ENCODE measurements around the gene CTSW. TPM values are rescaled to one million over a fixed set of nuclear protein-coding genes. Genes with fewer than 3 reads are reported as not detected.

The CTSW gene
- polyA plus RNA-seq, 1 donor (not counting 4 experiments of a cell fraction or from before 2014, with no cell fraction given), result not detected

- dilution Hi-C loops (cut with MboI; ENCODE audit: extremely low pct_ligation_motif_present, low sequenced_read_pairs), result no loop called here
- H2AFZ ChIP-seq (ENCODE audit: control insufficient read depth, low read length), result no peak overlapping the region
- peaks cover 29% of the 10 kb centered on the region for H3K79me2 ChIP-seq (ENCODE audit: control insufficient read depth, insufficient read depth, low read length)
- H3K27me3 ChIP-seq (ENCODE audit: control insufficient read depth, extremely low read depth, insufficient read depth, low read length), result no peaks in the 10 kb centered on the region
- no peak overlapping the region for H3K4me2 ChIP-seq (ENCODE audit: control insufficient read depth, extremely low read depth, insufficient read depth, low read depth, low read length)
- FAIRE-seq (no peak), DNase-seq (ENCODE audit: low read depth, low spot score) (no peak)
- H3K9ac ChIP-seq (ENCODE audit: control insufficient read depth, extremely low read depth, insufficient read depth, low read length), result no peak overlapping the region
- H3K4me1 ChIP-seq (ENCODE audit: control insufficient read depth, extremely low read depth, insufficient read depth, low read length), result peaks cover 10% of the 10 kb centered on the region
- H4K20me1 ChIP-seq (ENCODE audit: control insufficient read depth, extremely low read depth, insufficient read depth, low read length), result no peaks in the 10 kb centered on the region
- no peaks in the 10 kb centered on the region for H3K9me1 ChIP-seq (ENCODE audit: control insufficient read depth, extremely low read depth, insufficient read depth, low read length)
- TF ChIP-seq EZH2 (IDR thresholded peaks at IDR 0.05; ENCODE audit: low read length) (no peak), CTCF (optimal IDR thresholded peaks at IDR 0.05 in 1 of 3, IDR thresholded peaks at IDR 0.05 in 1 of 3, conservative IDR thresholded peaks at IDR 0.05 in 1 of 3; ENCODE audit: extremely low read depth in 1 of 3, insufficient read depth in 2 of 3, low read length in 3 of 3) (no peak)
- no peak overlapping the region for H3K4me3 ChIP-seq (ENCODE audit: control insufficient read depth in 2 of 3, extremely low read depth in 1 of 3, insufficient read depth in 2 of 3, low read depth in 1 of 3, low read length in 3 of 3)
- peaks cover 34 to 51% of the 10 kb centered on the region in 2 experiments for H3K36me3 ChIP-seq (ENCODE audit: control insufficient read depth in 2 of 2, extremely low read depth in 1 of 2, insufficient read depth in 2 of 2, low read length in 2 of 2)
- no peak overlapping the region for H3K27ac ChIP-seq (ENCODE audit: control insufficient read depth, insufficient read depth, low read length)
- H3K9me3 ChIP-seq (ENCODE audit: control insufficient read depth, low read depth, low read length), result no peaks in the 10 kb centered on the region
These were observed 14.7 kb upstream of the CTSW start for GRCh38 chr11:65864706-65865471.

GRCh38 chr11:65865550-65866172 is 14.0 kb upstream of the CTSW start:
- no peaks in the 10 kb centered on the region for H4K20me1 ChIP-seq (ENCODE audit: control insufficient read depth, extremely low read depth, insufficient read depth, low read length)
- no peak for DNase-seq (ENCODE audit: low read depth, low spot score)
- FAIRE-seq, result no peak
- peaks cover 8% of the 10 kb centered on the region for H3K4me1 ChIP-seq (ENCODE audit: control insufficient read depth, extremely low read depth, insufficient read depth, low read length)
- dilution Hi-C loops (cut with MboI; ENCODE audit: extremely low pct_ligation_motif_present, low sequenced_read_pairs), result no loop called here
- H3K79me2 ChIP-seq (ENCODE audit: control insufficient read depth, insufficient read depth, low read length), result peaks cover 29% of the 10 kb centered on the region
- H3K27me3 ChIP-seq (ENCODE audit: control insufficient read depth, extremely low read depth, insufficient read depth, low read length), result no peaks in the 10 kb centered on the region
- no peak overlapping the region for H3K9ac ChIP-seq (ENCODE audit: control insufficient read depth, extremely low read depth, insufficient read depth, low read length)
- no peak for TF ChIP-seq EZH2 (IDR thresholded peaks at IDR 0.05; ENCODE audit: low read length)
- TF ChIP-seq CTCF (optimal IDR thresholded peaks at IDR 0.05 in 1 of 3, IDR thresholded peaks at IDR 0.05 in 1 of 3, conservative IDR thresholded peaks at IDR 0.05 in 1 of 3; ENCODE audit: extremely low read depth in 1 of 3, insufficient read depth in 2 of 3, low read length in 3 of 3), result no peak
- H3K27ac ChIP-seq (ENCODE audit: control insufficient read depth, insufficient read depth, low read length), result no peak overlapping the region
- no peak overlapping the region for H2AFZ ChIP-seq (ENCODE audit: control insufficient read depth, low read length)
- H3K4me3 ChIP-seq (ENCODE audit: control insufficient read depth in 2 of 3, extremely low read depth in 1 of 3, insufficient read depth in 2 of 3, low read depth in 1 of 3, low read length in 3 of 3), result no peak overlapping the region
- H3K36me3 ChIP-seq (ENCODE audit: control insufficient read depth in 2 of 2, extremely low read depth in 1 of 2, insufficient read depth in 2 of 2, low read length in 2 of 2), result peaks cover 34 to 51% of the 10 kb centered on the region in 2 experiments
- H3K4me2 ChIP-seq (ENCODE audit: control insufficient read depth, extremely low read depth, insufficient read depth, low read depth, low read length), result no peak overlapping the region
- H3K9me3 ChIP-seq (ENCODE audit: control insufficient read depth, low read depth, low read length), result no peaks in the 10 kb centered on the region
- H3K9me1 ChIP-seq (ENCODE audit: control insufficient read depth, extremely low read depth, insufficient read depth, low read length), result no peaks in the 10 kb centered on the region
